Endothelial cell of umbilical vein (primary cell): ENCODE measurements around the gene IMPA2. TPM values are rescaled to one million over a fixed set of nuclear protein-coding genes. Genes with fewer than 3 reads are reported as not detected.

Experiments
- BruUV-seq: library from RNA; stranded (reverse); fragments of 400-500 nt; replicated peaks from 2 replicates; lab custom pipeline; 2021; lab: Mats Ljungman, UMichigan
- CTCF ChIA-PET: fragments of 300-600, 350-600 bp; sonication (Branson Sonifier 250); formaldehyde crosslinking; loops from one replicate; lab custom pipeline; 2021; ENCODE audit warnings: antibody characterized with exemption, inconsistent platforms; lab: Charles Lee
- POLR2A ChIA-PET: fragments of 300-600, 350-600 bp; sonication (Branson Sonifier 250); formaldehyde crosslinking; loops from one replicate; lab custom pipeline; 2021; ENCODE audit warnings: antibody characterized with exemption, inconsistent platforms; lab: Charles Lee
- DNase-seq: peaks from one replicate; pipeline ENCODE4 v3.0.0-alpha.2; 2011; ENCODE audit warnings: low read depth, low spot score
- FAIRE-seq: peaks from 2 replicates; lab custom pipeline; 2011; peaks lifted over from hg19 to GRCh38; lab: Jason Lieb, UNC
- H2AFZ ChIP-seq: 2 replicates; pipeline ENCODE4 v1.6.0; 2012; ENCODE audit warnings: low read depth, low read length, control low read depth, inconsistent platforms
- H3K27ac ChIP-seq: 2 replicates; pipeline ENCODE4 v1.5.1; 2011; ENCODE audit warnings: low read depth, mild to moderate bottlenecking, control low read depth, low read length, moderate library complexity; ENCODE audit not compliant: insufficient read depth
- H3K27me3 ChIP-seq, 2 experiments: 2 replicates each; pipeline versions ENCODE4 v1.6.0 to v1.6.1; 2011; ENCODE audit warnings: low read length in 2 of 2, mixed read lengths in 1 of 2; ENCODE audit not compliant: control insufficient read depth in 2 of 2, insufficient read depth in 2 of 2
- H3K36me3 ChIP-seq, 2 experiments: 2 replicates in 1 of 2; 3 replicates in 1 of 2; pipeline ENCODE4 v1.5.1; 2011; ENCODE audit warnings: low read length in 2 of 2, mild to moderate bottlenecking in 1 of 2, moderate library complexity in 1 of 2; ENCODE audit not compliant: control insufficient read depth in 2 of 2, insufficient read depth in 2 of 2; ENCODE audit errors: extremely low read depth in 1 of 2
- H3K4me1 ChIP-seq: 3 replicates; pipeline ENCODE4 v1.5.1; 2011; ENCODE audit warnings: mild to moderate bottlenecking, low read length; ENCODE audit not compliant: control insufficient read depth, insufficient read depth; ENCODE audit errors: extremely low read depth
- H3K4me2 ChIP-seq: 2 replicates; pipeline ENCODE4 v1.6.1; 2011; ENCODE audit warnings: low read length, control low read depth, mixed read lengths; ENCODE audit not compliant: insufficient read depth
- H3K4me3 ChIP-seq, 3 experiments: fragments of 200-600 bp in 1 of 3; sonication (generic), shearing (Covaris generic) in 1 of 3; replicated peaks in 1 of 3; 2 replicates each; pipeline ENCODE4 v1.5.1; 2011 to 2016; ENCODE audit warnings: control low read depth in 3 of 3, low read length in 3 of 3, mild to moderate bottlenecking in 2 of 3, inconsistent platforms in 1 of 3, low read depth in 1 of 3, moderate library complexity in 1 of 3; ENCODE audit not compliant: insufficient read depth in 1 of 3
- H3K79me2 ChIP-seq: 2 replicates; pipeline ENCODE4 v1.6.0; 2012; ENCODE audit warnings: low read length, inconsistent platforms; ENCODE audit not compliant: control insufficient read depth, insufficient read depth
- H3K9ac ChIP-seq: replicated peaks from 2 replicates; pipeline ENCODE3; 2011; ENCODE audit warnings: low read length, control low read depth; ENCODE audit not compliant: insufficient read depth; ENCODE audit errors: extremely low read depth
- H3K9me1 ChIP-seq: replicated peaks from 3 replicates; pipeline ENCODE4 v1.6.0; 2011; ENCODE audit warnings: mild to moderate bottlenecking, low read length; ENCODE audit not compliant: control insufficient read depth, insufficient read depth; ENCODE audit errors: extremely low read depth
- H3K9me3 ChIP-seq: replicated peaks from 2 replicates; pipeline ENCODE4 v1.5.1; 2012; ENCODE audit warnings: low read length, inconsistent platforms; ENCODE audit not compliant: control insufficient read depth, insufficient read depth
- H4K20me1 ChIP-seq: replicated peaks from 2 replicates; pipeline ENCODE3; 2011; ENCODE audit warnings: mild to moderate bottlenecking, low read length; ENCODE audit not compliant: control insufficient read depth, insufficient read depth; ENCODE audit errors: extremely low read depth
- CTCF ChIP-seq, 2 donors: IDR thresholded peaks; 1 replicate in 1 of 2; 2 replicates in 1 of 2; pipeline ENCODE4 v1.5.1; 2011; ENCODE audit warnings: low read length in 2 of 2, mild to moderate bottlenecking in 2 of 2, moderate library complexity in 2 of 2, control low read depth in 1 of 2, inconsistent platforms in 1 of 2, low read depth in 1 of 2; ENCODE audit not compliant: insufficient read depth in 1 of 2; ENCODE audit errors: extremely low read depth in 1 of 2
- EZH2 ChIP-seq: IDR thresholded peaks from 2 replicates; pipeline ENCODE4 v1.6.1; 2012; ENCODE audit warnings: borderline replicate concordance, low read depth, mild to moderate bottlenecking, moderate library complexity, low read length, inconsistent platforms; ENCODE audit not compliant: severe bottlenecking
- FOS ChIP-seq: IDR thresholded peaks from 2 replicates; pipeline ENCODE4 v1.6.1; 2011; ENCODE audit warnings: mild to moderate bottlenecking, low read length, moderate library complexity, borderline replicate concordance; ENCODE audit not compliant: insufficient read depth
- GATA2 ChIP-seq: IDR thresholded peaks from 2 replicates; pipeline ENCODE4 v1.7.0; 2011; ENCODE audit warnings: low read depth, mild to moderate bottlenecking, moderate library complexity, mixed read lengths, low read length; ENCODE audit not compliant: insufficient read length, insufficient read depth
- JUN ChIP-seq: IDR thresholded peaks from 2 replicates; pipeline ENCODE4 v1.6.1; 2011; ENCODE audit warnings: borderline replicate concordance, low read depth; ENCODE audit not compliant: insufficient read length, insufficient read depth
- MAX ChIP-seq: IDR thresholded peaks from 2 replicates; pipeline ENCODE4 v1.6.1; 2011; ENCODE audit not compliant: insufficient read depth, insufficient read length
- MYC ChIP-seq: IDR thresholded peaks from one replicate; pipeline ENCODE4 v1.6.1; 2011; ENCODE audit warnings: mild to moderate bottlenecking, low read depth, low read length
- POLR2A ChIP-seq: IDR thresholded peaks from 2 replicates; pipeline ENCODE4 v1.6.1; 2012; ENCODE audit warnings: low read depth, mild to moderate bottlenecking, control low read depth, low read length
- POLR2AphosphoS5 ChIP-seq: IDR thresholded peaks from 2 replicates; pipeline ENCODE4 v1.6.1; 2012; ENCODE audit warnings: low read depth, mild to moderate bottlenecking, control low read depth, low read length, moderate library complexity; ENCODE audit not compliant: insufficient read depth
- dilution Hi-C: fragments of 300-500 bp; cut with MboI; formaldehyde crosslinking; loops from one replicate; pipeline ENCODE4 v1.15.0; 2019; ENCODE audit warnings: low sequenced_read_pairs; ENCODE audit not compliant: extremely low pct_ligation_motif_present
- intact Hi-C: fragments of 100-400 bp; cut with micrococcal nuclease; formaldehyde crosslinking; loops from one replicate; pipeline ENCODE4 v1.10.0; 2022
- polyA plus RNA-seq, 4 experiments: library from polyadenylated mRNA; depleted of rRNA in 3 of 4; stranded (reverse) in 3 of 4; unstranded in 1 of 4; fragments of >200 nt; gene quantifications; 2 replicates each; pipeline versions ENCODE4 v1.2.1 to v1.2.3, GENCODE V29; 2011 to 2012; ENCODE audit warnings: missing spikeins in 1 of 4
- total RNA-seq: library from RNA; stranded (reverse); gene quantifications from 2 replicates; pipeline ENCODE4 v1.2.3, GENCODE V29; 2021

The IMPA2 gene
- total and polyA plus RNA-seq, 2 donors (not counting 3 experiments of a cell fraction or from before 2014, with no cell fraction given) = 6.1 to 8.0 TPM

GRCh38 chr18:11989174-11989573 lies 7.9 kb downstream of the IMPA2 start:
- H3K9ac ChIP-seq = no peak overlapping the region
- H3K27me3 ChIP-seq = no peaks in the 10 kb centered on the region
- H3K9me3 ChIP-seq = no peaks in the 10 kb centered on the region
- intact Hi-C loops = no loop called here
- CTCF ChIA-PET = interaction anchor here (1.0 to 10.9 kb wide), 3 partner anchors 9 to 52 kb away, joined by 3 to 717 read pairs (median 5); no protein-coding TSS in a partner anchor
- no peak overlapping the region for H3K4me3 ChIP-seq
- H3K27ac ChIP-seq = no peak overlapping the region
- H3K36me3 ChIP-seq = no peaks in the 10 kb centered on the region
- H2AFZ ChIP-seq = no peak overlapping the region
- POLR2A ChIA-PET = no interaction called here
- dilution Hi-C loops = no loop called here
- TF ChIP-seq POLR2A (no peak), FOS (no peak), JUN (no peak), MYC (no peak), EZH2 (no peak), POLR2AphosphoS5 (no peak), GATA2 (no peak), MAX (no peak), CTCF (IDR thresholded peaks at IDR 0.05; ENCODE audit: extremely low read depth in 1 of 2, insufficient read depth in 1 of 2, low read depth in 1 of 2, low read length in 2 of 2) (no peak)
- H4K20me1 ChIP-seq = no peaks in the 10 kb centered on the region
- H3K9me1 ChIP-seq = no peaks in the 10 kb centered on the region
- no peaks in the 10 kb centered on the region for H3K79me2 ChIP-seq
- H3K4me1 ChIP-seq = no peaks in the 10 kb centered on the region
- DNase-seq = no peak
- FAIRE-seq = no peak
- BruUV-seq = no TSS peak
- H3K4me2 ChIP-seq = no peak overlapping the region
